HEK293T (cell line): ENCODE measurements around the gene IRX2.

Experiments used
- CTCF ChIA-PET: fragments of 350-600 bp; formaldehyde crosslinking; extraction: SDS; loops from one replicate; lab custom pipeline; 2021; ENCODE audit warnings: antibody characterized with exemption, inconsistent platforms; lab: Yijun Ruan, JAX
- POLR2A ChIA-PET: fragments of 350-600 bp; formaldehyde crosslinking; extraction: SDS; loops from one replicate; lab custom pipeline; 2020; ENCODE audit warnings: antibody characterized with exemption, inconsistent platforms; lab: Yijun Ruan, JAX
- DNase-seq: peaks from one replicate; pipeline ENCODE4 v3.0.0; 2012; ENCODE audit warnings: mixed read lengths; ENCODE audit errors: extremely low spot score
- ARNT ChIP-seq: fragments of 450-650 bp; IDR thresholded peaks from 2 replicates; pipeline ENCODE4 v1.6.1; 2017; ENCODE audit warnings: mild to moderate bottlenecking
- BHLHE40 ChIP-seq: fragments of 450-650 bp; IDR thresholded peaks from 2 replicates; pipeline ENCODE4 v1.6.1; 2016; ENCODE audit warnings: mild to moderate bottlenecking, moderate library complexity, borderline replicate concordance
- CTBP1 ChIP-seq: fragments of 450-650 bp; IDR thresholded peaks from 2 replicates; pipeline ENCODE4 v1.6.1; 2016; ENCODE audit warnings: borderline replicate concordance
- ELF4 ChIP-seq: fragments of 450-650 bp; IDR thresholded peaks from 2 replicates; pipeline ENCODE4 v1.6.1; 2017; ENCODE audit warnings: antibody characterized with exemption
- FOXA1 ChIP-seq: fragments of 450-650 bp; IDR thresholded peaks from 2 replicates; pipeline ENCODE4 v1.6.1; 2016; ENCODE audit warnings: mild to moderate bottlenecking
- FOXK2 ChIP-seq: fragments of 450-650 bp; IDR thresholded peaks from 2 replicates; pipeline ENCODE4 v1.6.1; 2016; ENCODE audit warnings: mild to moderate bottlenecking
- FOXM1 ChIP-seq: fragments of 450-650 bp; IDR thresholded peaks from 2 replicates; pipeline ENCODE4 v1.6.1; 2017; ENCODE audit warnings: mild to moderate bottlenecking, borderline replicate concordance
- HDGF ChIP-seq: fragments of 450-650 bp; IDR thresholded peaks from 2 replicates; pipeline ENCODE4 v1.6.1; 2017; ENCODE audit warnings: antibody characterized with exemption, borderline replicate concordance
- L3MBTL2 ChIP-seq: fragments of 450-650 bp; conservative IDR thresholded peaks from 2 replicates; pipeline ENCODE4 v1.6.1; 2016; ENCODE audit warnings: mild to moderate bottlenecking
- LEF1 ChIP-seq: fragments of 450-650 bp; IDR thresholded peaks from 2 replicates; pipeline ENCODE4 v1.6.1; 2017; ENCODE audit warnings: mild to moderate bottlenecking, borderline replicate concordance
- NFRKB ChIP-seq: fragments of 450-650 bp; IDR thresholded peaks from 2 replicates; pipeline ENCODE4 v1.6.1; 2016; ENCODE audit warnings: mild to moderate bottlenecking, moderate library complexity
- SP1 ChIP-seq: fragments of 450-650 bp; IDR thresholded peaks from 2 replicates; pipeline ENCODE4 v1.6.1; 2017
- SUZ12 ChIP-seq: fragments of 450-650 bp; IDR thresholded peaks from 2 replicates; pipeline ENCODE4 v1.6.1; 2016; ENCODE audit warnings: mild to moderate bottlenecking
- TARDBP ChIP-seq: fragments of 450-650 bp; IDR thresholded peaks from 2 replicates; pipeline ENCODE4 v1.6.1; 2016
- ZNF384 ChIP-seq: fragments of 450-650 bp; IDR thresholded peaks from 2 replicates; pipeline ENCODE4 v1.6.1; 2016
- TF ChIP-seq, protein P1 (sequence below): fragments of 450-650 bp; IDR thresholded peaks from 2 replicates; pipeline ENCODE4 v1.6.1; 2016

Gene IRX2

DNA sequence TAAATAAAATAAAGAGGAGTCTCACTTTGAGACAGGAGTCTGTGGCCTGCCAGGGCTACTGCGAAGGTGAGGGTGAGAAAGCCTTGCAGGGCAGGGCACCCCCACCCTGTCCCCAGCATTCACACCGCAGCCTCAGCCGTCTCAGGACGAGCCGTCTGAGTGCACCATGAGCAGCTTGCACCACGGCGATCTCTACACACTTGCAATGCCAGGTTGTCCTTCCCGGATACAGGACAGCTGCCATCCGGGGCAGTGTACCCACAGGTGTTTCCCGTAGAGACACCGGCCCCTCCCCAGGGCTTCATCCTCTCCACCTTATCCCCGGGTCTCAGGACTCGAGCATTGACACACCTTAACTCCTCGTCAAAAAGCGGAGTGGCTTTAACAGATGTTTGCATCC lies 43.3 kb downstream of the IRX2 start:
- no peak for DNase-seq
- no peak for TF ChIP-seq ARNT
- no peak for TF ChIP-seq BHLHE40
- no peak for TF ChIP-seq FOXM1
- POLR2A ChIA-PET = no interaction called here
- CTCF ChIA-PET = no interaction called here

DNA sequence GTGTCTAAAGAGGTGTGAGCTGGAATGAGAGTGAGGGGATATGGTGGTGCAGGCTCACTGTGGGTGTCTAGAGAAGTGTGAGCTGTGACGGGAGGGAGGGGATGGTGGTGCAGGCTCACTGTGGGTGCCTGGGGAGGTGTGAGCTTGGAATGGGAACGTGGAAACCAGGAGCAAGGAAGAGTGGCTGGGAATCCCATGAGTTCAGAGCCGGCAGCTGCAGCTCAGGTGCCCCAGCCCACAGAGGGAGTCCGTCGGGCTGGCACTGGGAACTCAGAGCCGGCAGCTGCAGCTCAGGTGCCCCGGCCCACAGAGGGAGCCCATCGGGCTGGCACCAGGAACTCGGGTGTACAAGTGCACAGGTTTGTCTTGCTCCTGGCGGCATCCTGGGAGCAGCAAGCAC lies 45.6 kb downstream of the IRX2 start:
- ChIA-PET CTCF (no interaction called here), POLR2A (no interaction called here)
- no peak for TF ChIP-seq NFRKB
- TF ChIP-seq, protein P1, sequence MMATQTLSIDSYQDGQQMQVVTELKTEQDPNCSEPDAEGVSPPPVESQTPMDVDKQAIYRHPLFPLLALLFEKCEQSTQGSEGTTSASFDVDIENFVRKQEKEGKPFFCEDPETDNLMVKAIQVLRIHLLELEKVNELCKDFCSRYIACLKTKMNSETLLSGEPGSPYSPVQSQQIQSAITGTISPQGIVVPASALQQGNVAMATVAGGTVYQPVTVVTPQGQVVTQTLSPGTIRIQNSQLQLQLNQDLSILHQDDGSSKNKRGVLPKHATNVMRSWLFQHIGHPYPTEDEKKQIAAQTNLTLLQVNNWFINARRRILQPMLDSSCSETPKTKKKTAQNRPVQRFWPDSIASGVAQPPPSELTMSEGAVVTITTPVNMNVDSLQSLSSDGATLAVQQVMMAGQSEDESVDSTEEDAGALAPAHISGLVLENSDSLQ = no peak
- no peak for TF ChIP-seq LEF1
- TF ChIP-seq FOXA1 = no peak
- no peak for TF ChIP-seq SP1
- no peak for TF ChIP-seq FOXK2
- no peak for TF ChIP-seq CTBP1
- TF ChIP-seq BHLHE40 = no peak
- no peak for TF ChIP-seq L3MBTL2
- DNase-seq = no peak

DNA sequence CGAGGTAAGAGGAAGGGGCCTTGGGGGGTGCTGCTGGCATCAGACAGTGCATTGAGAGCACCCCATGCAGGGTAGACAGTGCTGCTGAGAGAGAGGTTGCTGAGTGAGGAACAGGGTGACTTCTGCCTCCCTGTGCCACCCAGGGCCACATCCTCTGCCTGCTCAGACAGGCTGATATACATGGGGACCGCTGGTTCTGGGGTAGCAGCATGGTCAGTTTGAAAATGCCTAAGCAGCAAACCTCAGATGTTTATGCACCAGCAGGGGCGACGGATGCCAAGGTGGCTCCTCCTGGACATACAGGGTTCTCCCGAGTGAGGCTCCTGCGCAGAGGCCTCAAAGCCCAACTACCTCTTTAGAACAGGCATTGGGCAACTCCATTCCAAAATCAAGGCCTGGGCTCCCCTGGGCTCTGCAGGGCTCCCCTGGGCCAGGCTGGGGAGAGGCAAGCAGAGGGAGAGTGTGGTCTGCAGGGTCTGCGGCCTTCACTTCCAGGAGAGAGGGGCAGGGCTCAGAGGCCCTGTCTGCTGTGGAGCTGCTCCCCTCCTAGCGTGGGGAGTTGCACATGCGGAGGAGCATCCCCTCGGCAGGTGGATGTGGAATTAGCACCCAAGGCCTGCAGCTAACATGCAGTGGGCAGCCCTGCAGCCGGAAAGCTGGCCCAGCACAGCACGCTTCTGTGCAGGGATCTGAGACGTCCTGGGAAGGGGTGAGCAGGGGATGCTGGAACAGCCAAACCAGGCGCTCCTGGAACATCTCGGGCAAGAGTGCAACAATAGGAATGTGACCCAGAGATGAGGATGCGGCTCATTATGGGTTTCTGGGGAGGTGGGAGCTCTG lies 46.5 kb downstream of the IRX2 start:
- POLR2A ChIA-PET = no interaction called here
- CTCF ChIA-PET = no interaction called here

DNA sequence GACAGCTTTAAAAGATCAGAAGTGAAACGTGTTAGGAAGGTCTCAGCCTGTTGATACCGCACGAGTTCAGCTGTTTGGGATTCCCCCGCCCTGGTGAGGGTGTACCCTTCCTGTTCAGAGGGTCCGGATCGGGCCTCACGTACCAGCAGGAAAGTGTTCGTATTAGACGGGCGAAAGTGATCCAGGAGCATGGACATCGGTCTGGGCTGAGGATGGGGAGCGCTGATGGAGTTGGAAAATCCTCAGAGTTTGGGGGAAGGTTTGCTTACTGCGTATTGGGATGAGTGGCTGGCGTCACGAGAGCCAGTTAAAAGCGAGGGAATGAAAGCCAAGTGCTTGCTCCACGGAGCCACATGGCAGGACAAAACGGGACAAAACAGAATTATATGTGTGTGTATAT lies 47.4 kb downstream of the IRX2 start:
- DNase-seq = no peak
- CTCF ChIA-PET = no interaction called here
- TF ChIP-seq HDGF (no peak), LEF1 (no peak), ELF4 (no peak), SP1 (no peak), ZNF384 (no peak)
- TF ChIP-seq, protein P1 = no peak
- POLR2A ChIA-PET = no interaction called here

More for the DNA sequence above, 46.5 kb downstream of the IRX2 start:
- no peak for DNase-seq
- TF ChIP-seq CTBP1 (no peak), NFRKB (no peak), ZNF384 (no peak), L3MBTL2 (no peak), TARDBP (no peak)

DNA sequence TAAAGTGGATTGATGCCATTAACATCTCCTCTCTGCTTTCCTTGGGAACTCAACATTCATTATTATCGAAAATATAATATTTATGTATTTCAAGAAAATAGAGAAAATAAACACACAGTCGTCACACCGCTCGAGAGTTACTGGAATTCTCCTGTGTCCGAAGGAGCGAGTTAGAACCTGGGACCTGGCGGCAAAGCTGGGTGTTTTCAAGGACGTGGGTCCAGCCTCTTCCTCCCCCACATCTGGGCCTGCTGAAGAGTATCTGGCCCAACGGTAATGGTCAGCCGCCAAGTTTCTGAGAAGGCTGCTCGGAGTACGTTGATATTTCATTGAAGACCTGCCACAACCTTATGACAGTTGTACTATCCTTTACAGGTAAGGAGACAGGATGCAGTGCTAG lies 47.9 kb downstream of the IRX2 start:
- ChIA-PET CTCF (no interaction called here), POLR2A (no interaction called here)
- no peak for DNase-seq
- TF ChIP-seq SUZ12 (no peak), ZNF384 (no peak), HDGF (no peak), FOXM1 (no peak), FOXA1 (no peak), FOXK2 (no peak), BHLHE40 (no peak), L3MBTL2 (no peak), ELF4 (no peak), ARNT (no peak), LEF1 (no peak)
- TF ChIP-seq, protein P1 = no peak

DNA sequence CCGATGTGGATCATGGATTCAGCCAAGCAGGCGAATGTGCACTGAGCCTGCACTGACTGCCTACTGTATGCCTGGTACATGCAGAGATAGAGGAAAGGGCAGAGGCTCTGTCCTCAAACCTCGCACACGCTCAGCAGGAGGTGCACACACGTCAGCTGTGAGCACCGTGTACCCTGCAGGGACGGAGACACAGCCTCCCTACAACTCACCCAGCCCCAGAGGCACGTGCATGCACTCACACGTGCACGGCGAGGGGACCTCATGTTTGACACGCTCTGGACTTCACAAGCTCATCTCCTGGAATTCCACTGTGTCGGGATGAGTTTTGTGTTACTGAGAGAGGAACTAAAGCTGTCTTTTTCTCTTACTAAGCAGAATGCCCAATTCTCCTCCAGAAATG lies 48.4 kb downstream of the IRX2 start:
- DNase-seq = no peak
- TF ChIP-seq SUZ12 (no peak), FOXA1 (no peak), ELF4 (no peak), TARDBP (no peak)
- ChIA-PET POLR2A (no interaction called here), CTCF (no interaction called here)

DNA sequence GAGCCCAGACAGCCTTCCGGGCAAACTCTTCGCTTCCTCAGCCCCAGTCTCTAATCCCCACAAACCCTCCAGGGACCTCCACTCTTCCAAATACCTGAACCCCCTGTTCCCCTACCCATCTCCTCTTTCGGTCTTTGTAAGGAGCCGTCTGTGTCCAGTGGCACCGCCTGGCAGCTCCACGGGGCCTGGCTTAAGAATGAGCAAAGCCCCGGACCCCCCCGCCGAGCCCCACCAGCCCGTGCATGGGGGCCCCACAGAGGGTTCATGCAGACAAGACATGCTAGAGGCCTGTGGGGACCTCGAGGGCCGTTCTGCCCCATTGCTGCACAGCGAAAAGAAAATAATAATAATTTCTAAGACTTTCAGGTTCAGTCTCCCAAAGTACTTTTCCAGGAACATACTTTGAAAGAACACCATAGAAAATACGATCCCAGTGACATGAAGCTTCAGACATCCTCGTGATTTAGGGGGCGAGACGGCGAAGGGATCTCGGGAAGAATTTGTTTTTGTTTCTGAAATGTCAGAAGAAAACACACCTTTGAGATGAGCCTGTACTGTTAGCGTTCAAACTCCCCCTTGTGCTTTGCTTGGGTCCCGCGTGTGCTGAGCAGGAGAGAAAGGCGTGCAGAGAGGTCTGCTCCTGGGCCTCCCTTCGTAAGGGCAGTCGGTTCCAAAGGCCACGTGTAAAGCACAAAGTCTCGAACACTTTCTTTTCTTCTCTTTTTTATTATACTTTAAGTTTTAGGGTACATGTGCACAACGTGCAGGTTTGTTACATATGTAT lies 49.2 kb downstream of the IRX2 start:
- ChIA-PET POLR2A (no interaction called here), CTCF (no interaction called here)
- no peak for TF ChIP-seq FOXM1
- no peak for TF ChIP-seq ARNT
- TF ChIP-seq FOXA1 = no peak
- TF ChIP-seq, protein P1 = no peak
- TF ChIP-seq SUZ12 = no peak
- TF ChIP-seq LEF1 = no peak
- no peak for TF ChIP-seq HDGF
- no peak for TF ChIP-seq ELF4
- no peak for TF ChIP-seq SP1
- TF ChIP-seq FOXK2 = no peak
- no peak for TF ChIP-seq BHLHE40
- TF ChIP-seq NFRKB = no peak
- TF ChIP-seq L3MBTL2 = no peak
- TF ChIP-seq CTBP1 = no peak
- no peak for TF ChIP-seq ZNF384
- TF ChIP-seq TARDBP = no peak
- DNase-seq = no peak
